Mesothelial cell of epicardium (in vitro differentiated cells): ENCODE data around the gene CEL. TPM values are rescaled to one million over a fixed set of nuclear protein-coding genes. Genes with fewer than 3 reads are reported as not detected.
"Not testable (repeated sequence)": the region's sequence is repeated elsewhere in the genome, so short reads cannot be mapped to it uniquely, and the experiment has no call there.

ENCODE experiments used
- DNase-seq, 2 experiments: peaks; one replicate each; pipeline ENCODE4 v3.0.0; 2021; ENCODE audit warnings: low spot score in 2 of 2; ENCODE audit not compliant: unreplicated experiment in 2 of 2
- H3K27ac Mint-ChIP-seq: 2 replicates; pipeline ENCODE4 v1.8.0; 2021; ENCODE audit warnings: mixed read lengths
- H3K27me3 Mint-ChIP-seq: 2 replicates; pipeline ENCODE4 v1.8.0; 2021; ENCODE audit warnings: low read depth, mixed read lengths
- H3K36me3 Mint-ChIP-seq: 2 replicates; pipeline ENCODE4 v1.8.0; 2021; ENCODE audit warnings: mixed read lengths
- H3K4me1 Mint-ChIP-seq: 2 replicates; pipeline ENCODE4 v1.8.0; 2021; ENCODE audit warnings: mixed read lengths
- H3K4me3 Mint-ChIP-seq: 2 replicates; pipeline ENCODE4 v1.8.0; 2021; ENCODE audit warnings: mild to moderate bottlenecking, moderate library complexity, mixed read lengths
- H3K9me3 Mint-ChIP-seq: 2 replicates; pipeline ENCODE4 v1.8.0; 2021; ENCODE audit warnings: mixed read lengths
- total RNA-seq: library from RNA; stranded (reverse); gene quantifications from 3 replicates; pipeline ENCODE4 v1.2.1, GENCODE V29; 2021
- TF ChIP-seq, protein P1 (sequence below): fragments of 200-600 bp; sonication (generic); IDR thresholded peaks from one replicate; pipeline ENCODE4 v1.5.0; 2021; ENCODE audit warnings: antibody characterized with exemption; ENCODE audit not compliant: unreplicated experiment

Gene CEL
- 4.3 to 5.0 TPM (median 4.6 TPM) in 3 replicates for total RNA-seq

- Mint-ChIP-seq H3K4me1 (peaks cover 19% of the 10 kb centered on the region), H3K27ac (peak within 1 kb of the TSS; percentile 89)
- H3K9me3 Mint-ChIP-seq, H3K36me3 Mint-ChIP-seq, H3K4me3 Mint-ChIP-seq, H3K27me3 Mint-ChIP-seq, DNase-seq: not testable (repeated sequence)
Observed at GRCh38 chr9:133061764-133062145, at the start of gene CEL. Gene CEL (plus strand): TSS chr9:133061981. CDS start chr9:133062003, 22 bp downstream.

GRCh38 chr9:133014696-133015095 lies 47.1 kb upstream of the CEL start:
- no peaks in the 10 kb centered on the region for H3K4me1 Mint-ChIP-seq
- H3K36me3 Mint-ChIP-seq = no peaks in the 10 kb centered on the region
- no peak overlapping the region for H3K27ac Mint-ChIP-seq
- H3K9me3 Mint-ChIP-seq = peaks cover 4% of the 10 kb centered on the region
- no peak for DNase-seq
- TF ChIP-seq, protein P1, sequence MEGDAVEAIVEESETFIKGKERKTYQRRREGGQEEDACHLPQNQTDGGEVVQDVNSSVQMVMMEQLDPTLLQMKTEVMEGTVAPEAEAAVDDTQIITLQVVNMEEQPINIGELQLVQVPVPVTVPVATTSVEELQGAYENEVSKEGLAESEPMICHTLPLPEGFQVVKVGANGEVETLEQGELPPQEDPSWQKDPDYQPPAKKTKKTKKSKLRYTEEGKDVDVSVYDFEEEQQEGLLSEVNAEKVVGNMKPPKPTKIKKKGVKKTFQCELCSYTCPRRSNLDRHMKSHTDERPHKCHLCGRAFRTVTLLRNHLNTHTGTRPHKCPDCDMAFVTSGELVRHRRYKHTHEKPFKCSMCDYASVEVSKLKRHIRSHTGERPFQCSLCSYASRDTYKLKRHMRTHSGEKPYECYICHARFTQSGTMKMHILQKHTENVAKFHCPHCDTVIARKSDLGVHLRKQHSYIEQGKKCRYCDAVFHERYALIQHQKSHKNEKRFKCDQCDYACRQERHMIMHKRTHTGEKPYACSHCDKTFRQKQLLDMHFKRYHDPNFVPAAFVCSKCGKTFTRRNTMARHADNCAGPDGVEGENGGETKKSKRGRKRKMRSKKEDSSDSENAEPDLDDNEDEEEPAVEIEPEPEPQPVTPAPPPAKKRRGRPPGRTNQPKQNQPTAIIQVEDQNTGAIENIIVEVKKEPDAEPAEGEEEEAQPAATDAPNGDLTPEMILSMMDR = no peak
- no peak overlapping the region for H3K4me3 Mint-ChIP-seq
- H3K27me3 Mint-ChIP-seq = peaks cover 37% of the 10 kb centered on the region

GRCh38 chr9:133023117-133023890 lies 38.5 kb upstream of the CEL start:
- peaks cover 3% of the 10 kb centered on the region for H3K4me1 Mint-ChIP-seq
- H3K36me3 Mint-ChIP-seq = no peaks in the 10 kb centered on the region
- H3K27ac Mint-ChIP-seq = no peak overlapping the region
- no peak for DNase-seq
- TF ChIP-seq, protein P1 = no peak
- H3K27me3 Mint-ChIP-seq = peaks cover 18% of the 10 kb centered on the region
- no peaks in the 10 kb centered on the region for H3K9me3 Mint-ChIP-seq
- H3K4me3 Mint-ChIP-seq = no peak overlapping the region

DNA sequence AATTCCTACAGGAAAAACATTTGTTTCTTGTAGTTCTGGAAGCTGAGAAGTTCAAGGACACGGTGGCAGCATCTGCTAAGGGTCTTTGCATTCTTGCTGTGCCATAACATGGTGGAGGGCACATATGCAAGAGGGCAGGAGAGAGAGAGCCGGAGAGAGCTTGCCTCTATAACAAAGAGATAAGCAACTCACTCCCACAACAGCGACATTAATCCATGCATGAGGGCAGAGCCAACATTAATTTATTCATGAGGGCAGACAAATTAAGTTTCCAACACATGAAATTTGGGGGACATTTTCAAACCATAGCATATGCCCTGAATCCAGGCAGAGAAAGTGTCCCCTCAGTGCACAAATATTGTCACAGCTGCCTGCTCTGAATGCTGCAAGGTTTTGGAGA lies 35.4 kb upstream of the CEL start:
- peaks cover 14% of the 10 kb centered on the region for H3K4me1 Mint-ChIP-seq
- no peak overlapping the region for H3K4me3 Mint-ChIP-seq
- DNase-seq = no peak
- TF ChIP-seq, protein P1 = no peak
- H3K27me3 Mint-ChIP-seq = peaks cover 15% of the 10 kb centered on the region
- H3K27ac Mint-ChIP-seq = no peak overlapping the region
- H3K9me3 Mint-ChIP-seq = no peaks in the 10 kb centered on the region
- no peaks in the 10 kb centered on the region for H3K36me3 Mint-ChIP-seq

- Mint-ChIP-seq H3K4me3 (no peak overlapping the region), H3K9me3 (no peaks in the 10 kb centered on the region), H3K36me3 (peaks cover under 1% of the 10 kb centered on the region), H3K4me1 (peaks cover 20% of the 10 kb centered on the region), H3K27me3 (peaks cover 15% of the 10 kb centered on the region), H3K27ac (no peak overlapping the region)
- no peak for DNase-seq
- TF ChIP-seq, protein P1 = no peak
Observed at GRCh38 chr9:133027134-133027533, 34.6 kb upstream of the CEL start.

DNA sequence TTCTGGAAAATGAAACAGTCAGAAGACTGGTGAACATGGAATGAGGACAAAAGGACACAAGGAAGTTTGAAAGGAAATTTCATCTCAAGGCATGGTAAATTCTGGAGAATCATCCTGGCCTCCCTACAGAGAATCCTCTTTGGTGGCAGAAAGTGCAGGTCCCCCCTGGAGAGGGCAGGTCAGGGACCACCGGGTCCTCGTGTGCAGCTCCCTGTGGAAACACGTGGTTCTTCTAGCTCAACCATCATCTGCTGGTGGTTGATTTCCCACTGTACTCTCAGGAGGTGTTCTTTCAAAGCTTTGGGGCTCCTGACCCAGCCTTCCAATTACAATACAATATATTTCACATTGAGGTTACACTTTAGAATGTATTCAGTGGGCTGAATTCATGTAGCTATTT lies 33.6 kb upstream of the CEL start:
- Mint-ChIP-seq H3K4me1 (peaks cover 25% of the 10 kb centered on the region), H3K27me3 (peaks cover 15% of the 10 kb centered on the region), H3K36me3 (peaks cover 8% of the 10 kb centered on the region), H3K27ac (no peak overlapping the region), H3K4me3 (peak overlapping the region; percentile 98), H3K9me3 (no peaks in the 10 kb centered on the region)
- DNase-seq = no peak
- TF ChIP-seq, protein P1 = no peak
